Stimulated activated CD4-positive, alpha-beta T cell treated with anti-CD3 and anti-CD28 coated beads, Interleukin-1b, Interleukin-23, amount 100 ng/mL, for 24 hours (primary cell): ENCODE results near the gene COL11A2.

Experiments
- DNase-seq, 4 experiments: peaks; one replicate each; pipeline ENCODE4 v3.0.0-alpha.2; 2020; ENCODE audit warnings: low read depth in 4 of 4, low spot score in 1 of 4

The COL11A2 gene

GRCh38 chr6:33206864-33207551 lies 14.7 kb upstream of the COL11A2 start:
- no peak for DNase-seq

GRCh38 chr6:33206027-33206863 lies 14.0 kb upstream of the COL11A2 start:
- no peak for DNase-seq

- DNase-seq = no peak
Measured at GRCh38 chr6:33205191-33206026, 13.1 kb upstream of the COL11A2 start.

- peak; percentile 73 to 95 (median 85) for DNase-seq
Measured at GRCh38 chr6:33204415-33205190, 12.3 kb upstream of the COL11A2 start, which contains the start of gene HSD17B8. HSD17B8 (plus strand) TSS chr6:33204655; CDS start chr6:33204669, 14 bp downstream.

- DNase-seq = no peak
Measured at GRCh38 chr6:33204165-33204414, 11.8 kb upstream of the COL11A2 start.

GRCh38 chr6:33203443-33204164 lies 11.3 kb upstream of the COL11A2 start:
- DNase-seq = no peak

- no peak for DNase-seq
Measured at GRCh38 chr6:33202799-33203198, 10.5 kb upstream of the COL11A2 start.

- DNase-seq = no peak
Measured at GRCh38 chr6:33201935-33202334, 9.7 kb upstream of the COL11A2 start.

GRCh38 chr6:33201147-33201545 lies 8.9 kb upstream of the COL11A2 start:
- no peak for DNase-seq

- peak; percentile 93 to 99 (median 97) for DNase-seq
Measured at GRCh38 chr6:33200219-33201146, 8.2 kb upstream of the COL11A2 start, which contains the start of the genes RXRB and SLC39A7. RXRB (minus strand) TSS chr6:33200665; CDS start chr6:33200476, 189 bp downstream. SLC39A7 (plus strand) TSS chr6:33200867; CDS start chr6:33201246, 379 bp downstream.

GRCh38 chr6:33199687-33200218 lies 7.5 kb upstream of the COL11A2 start:
- DNase-seq = peak in 2 of 4 experiments; percentile 62 to 80

GRCh38 chr6:33198853-33199436 lies 6.7 kb upstream of the COL11A2 start:
- DNase-seq = no peak

- DNase-seq = no peak
Measured at GRCh38 chr6:33198159-33198852, 6.0 kb upstream of the COL11A2 start.

GRCh38 chr6:33197431-33198048 lies 5.3 kb upstream of the COL11A2 start:
- DNase-seq = no peak

- no peak for DNase-seq
Measured at GRCh38 chr6:33195304-33196165, 3.3 kb upstream of the COL11A2 start.

- DNase-seq = no peak
Measured at GRCh38 chr6:33194431-33194979, 2.2 kb upstream of the COL11A2 start.
